ENCODE data around the gene CLIC4.

GRCh38 chr1:24855474-24855873, 110.2 kb downstream of the CLIC4 start:
- TF ChIP-seq CTCF (IDR thresholded peaks at IDR 0.05; ENCODE audit: insufficient read depth, low read depth, low read length) (no peak), EZH2 (IDR thresholded peaks at IDR 0.05; ENCODE audit: insufficient read depth, low read length) (no peak)

Measured in astrocyte (in vitro differentiated cells and primary cell).